K562 (cell line): ENCODE data around the gene ARMC12. TPM values are rescaled to one million over a fixed set of nuclear protein-coding genes. Genes with fewer than 3 reads are reported as not detected.

Experiments used
- BDP1 ChIP-seq: IDR thresholded peaks from 3 replicates; pipeline ENCODE4 v1.6.1; 2011; ENCODE audit not compliant: insufficient read length, insufficient read depth
- CBFA2T3 ChIP-seq: fragments of 450-650 bp; IDR thresholded peaks from 2 replicates; pipeline ENCODE4 v1.6.1; 2017
- KAT2B ChIP-seq: IDR thresholded peaks from one replicate; pipeline ENCODE4 v1.6.1; 2012; ENCODE audit warnings: low read depth, mild to moderate bottlenecking, control low read depth, inconsistent platforms, low read length, moderate library complexity
- L3MBTL2 ChIP-seq: fragments of 450-650 bp; IDR thresholded peaks from 2 replicates; pipeline ENCODE4 v1.6.1; 2016; ENCODE audit warnings: mild to moderate bottlenecking, moderate library complexity
- MAZ ChIP-seq, 2 experiments: fragments of 450-650 bp in 1 of 2; sonication (generic) in 1 of 2; formaldehyde crosslinking; IDR thresholded peaks in 1 of 2; conservative IDR thresholded peaks in 1 of 2; 2 replicates each; pipeline versions ENCODE4 v1.4.0 to v1.5.0; 2020; ENCODE audit warnings: mild to moderate bottlenecking in 1 of 2, missing genetic modification reagents in 1 of 2
- RB1 ChIP-seq: fragments of 450-650 bp; IDR thresholded peaks from 2 replicates; pipeline ENCODE4 v1.6.1; 2017; ENCODE audit warnings: low read depth, mild to moderate bottlenecking
- ZNF408 ChIP-seq: fragments of 250-450 bp; sonication (Bioruptor Pico); IDR thresholded peaks from 2 replicates; pipeline ENCODE4 v1.4.0; 2020; ENCODE audit warnings: low read depth, mild to moderate bottlenecking, moderate library complexity
- polyA plus RNA-seq, 8 experiments: library from polyadenylated mRNA; depleted of rRNA in 4 of 8; stranded (reverse) in 5 of 8; unstranded in 3 of 8; fragments of >200 nt; fragmentation: Nextera tagmentation in 2 of 8; fragmentation: Illumina TruSeq in 1 of 8; extraction: Ambion mirVana in 2 of 8; extraction: Trizol in 1 of 8; gene quantifications; 2 replicates each; pipeline versions ENCODE4 v1.2.1 to v1.2.3, GENCODE V29; 2011 to 2014; ENCODE audit warnings: inconsistent platforms in 1 of 8, missing spikeins in 1 of 8
- total RNA-seq, 7 experiments: library from RNA; depleted of rRNA in 6 of 7; stranded (reverse); fragments of >200 nt in 6 of 7; fragmentation: Illumina TruSeq in 2 of 7; extraction: Trizol in 2 of 7; gene quantifications; 2 replicates each; pipeline versions ENCODE4 v1.2.1 to v1.2.3, GENCODE V29; 2011 to 2021; ENCODE audit warnings: low replicate concordance in 1 of 7
- TF ChIP-seq, protein P1 (sequence below), 2 experiments: fragments of 450-650 bp in 1 of 2; sonication (generic) in 1 of 2; formaldehyde crosslinking in 1 of 2; IDR thresholded peaks; 2 replicates each; pipeline versions ENCODE4 v1.7.1 to v1.9.0; 2016 to 2022; ENCODE audit warnings: inconsistent platforms in 1 of 2, mild to moderate bottlenecking in 1 of 2, missing genetic modification reagents in 1 of 2
- TF ChIP-seq, protein P2 (sequence below), 2 experiments: fragments of 450-650 bp; conservative IDR thresholded peaks; 2 replicates each; pipeline ENCODE4 v1.6.1; 2017; ENCODE audit warnings: mild to moderate bottlenecking in 2 of 2, moderate library complexity in 2 of 2
- TF ChIP-seq, protein P3 (sequence below): IDR thresholded peaks from 2 replicates; pipeline ENCODE4 v1.6.1; 2014; ENCODE audit warnings: antibody characterized with exemption
- TF ChIP-seq, protein P4 (sequence below): sonication (generic); formaldehyde crosslinking; IDR thresholded peaks from 2 replicates; pipeline ENCODE4 v1.8.1; 2022; ENCODE audit warnings: missing genetic modification reagents

Gene ARMC12
- total and polyA plus RNA-seq, 9 of the 15 experiments (the other 6 are each of a cell fraction or from before 2014, with no cell fraction given): 0.09 to 0.58 (median 0.31) TPM; not detected in 3

DNA sequence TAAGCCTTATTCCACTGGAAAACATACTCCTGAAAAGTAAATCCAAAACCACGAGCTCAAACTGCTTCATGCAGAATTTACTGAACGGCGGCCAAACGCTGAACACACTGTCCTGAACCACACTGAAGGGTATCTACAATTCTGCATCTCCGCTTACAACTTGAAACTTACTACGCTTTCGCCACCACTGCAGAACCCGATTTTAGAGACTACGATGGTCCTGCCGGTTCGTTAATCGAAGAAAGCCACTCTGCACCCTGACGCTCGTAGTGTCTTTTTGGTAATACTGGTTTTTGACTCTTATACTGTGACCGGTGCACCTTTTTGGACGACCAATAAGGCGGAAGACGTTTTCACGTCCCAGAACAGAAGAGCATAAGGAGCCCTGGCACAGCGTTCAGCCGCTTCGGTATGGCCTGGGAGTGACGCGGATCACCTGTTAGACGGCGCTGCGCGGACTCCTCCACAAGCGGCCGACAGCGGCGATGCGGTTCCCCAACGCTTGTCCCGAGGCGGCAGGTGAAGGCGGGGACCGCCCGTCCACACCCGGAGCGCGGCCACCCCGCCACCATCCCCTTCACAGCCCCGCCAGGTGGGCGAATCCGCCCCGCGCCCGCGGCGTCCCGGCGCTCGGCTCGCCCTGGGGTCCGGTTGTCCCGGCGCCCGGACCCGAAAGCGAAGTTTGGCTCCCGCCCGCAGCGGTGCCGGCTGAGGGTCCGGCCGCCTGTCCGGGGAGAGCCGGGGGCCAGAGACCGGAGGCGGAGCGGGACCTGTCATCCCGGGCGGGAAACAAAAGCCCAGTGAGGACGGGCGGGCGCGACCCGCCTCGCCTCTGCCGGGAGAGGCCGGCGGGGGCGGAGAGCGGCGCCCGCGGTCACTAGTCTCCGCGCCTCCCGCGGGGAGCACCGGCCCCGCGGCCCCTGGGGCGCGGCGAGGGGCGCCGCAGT lies 48.9 kb upstream of the ARMC12 start (continued):
- TF ChIP-seq, protein P1, sequence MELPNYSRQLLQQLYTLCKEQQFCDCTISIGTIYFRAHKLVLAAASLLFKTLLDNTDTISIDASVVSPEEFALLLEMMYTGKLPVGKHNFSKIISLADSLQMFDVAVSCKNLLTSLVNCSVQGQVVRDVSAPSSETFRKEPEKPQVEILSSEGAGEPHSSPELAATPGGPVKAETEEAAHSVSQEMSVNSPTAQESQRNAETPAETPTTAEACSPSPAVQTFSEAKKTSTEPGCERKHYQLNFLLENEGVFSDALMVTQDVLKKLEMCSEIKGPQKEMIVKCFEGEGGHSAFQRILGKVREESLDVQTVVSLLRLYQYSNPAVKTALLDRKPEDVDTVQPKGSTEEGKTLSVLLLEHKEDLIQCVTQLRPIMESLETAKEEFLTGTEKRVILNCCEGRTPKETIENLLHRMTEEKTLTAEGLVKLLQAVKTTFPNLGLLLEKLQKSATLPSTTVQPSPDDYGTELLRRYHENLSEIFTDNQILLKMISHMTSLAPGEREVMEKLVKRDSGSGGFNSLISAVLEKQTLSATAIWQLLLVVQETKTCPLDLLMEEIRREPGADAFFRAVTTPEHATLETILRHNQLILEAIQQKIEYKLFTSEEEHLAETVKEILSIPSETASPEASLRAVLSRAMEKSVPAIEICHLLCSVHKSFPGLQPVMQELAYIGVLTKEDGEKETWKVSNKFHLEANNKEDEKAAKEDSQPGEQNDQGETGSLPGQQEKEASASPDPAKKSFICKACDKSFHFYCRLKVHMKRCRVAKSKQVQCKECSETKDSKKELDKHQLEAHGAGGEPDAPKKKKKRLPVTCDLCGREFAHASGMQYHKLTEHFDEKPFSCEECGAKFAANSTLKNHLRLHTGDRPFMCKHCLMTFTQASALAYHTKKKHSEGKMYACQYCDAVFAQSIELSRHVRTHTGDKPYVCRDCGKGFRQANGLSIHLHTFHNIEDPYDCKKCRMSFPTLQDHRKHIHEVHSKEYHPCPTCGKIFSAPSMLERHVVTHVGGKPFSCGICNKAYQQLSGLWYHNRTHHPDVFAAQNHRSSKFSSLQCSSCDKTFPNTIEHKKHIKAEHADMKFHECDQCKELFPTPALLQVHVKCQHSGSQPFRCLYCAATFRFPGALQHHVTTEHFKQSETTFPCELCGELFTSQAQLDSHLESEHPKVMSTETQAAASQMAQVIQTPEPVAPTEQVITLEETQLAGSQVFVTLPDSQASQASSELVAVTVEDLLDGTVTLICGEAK (IDR thresholded peaks at IDR 0.05): 0 out of 2 replicates have a peak, but pooled peaks have one; percentile 57
- TF ChIP-seq, protein P1 (CRISPR knock-in tag; IDR thresholded peaks at IDR 0.05): no peak
- TF ChIP-seq RB1 (peak; percentile 40; the same call in 1 of the 2 replicates), CBFA2T3 (no peak), ZNF408 (CRISPR knock-in tag) (no peak), L3MBTL2 (no peak), MAZ (CRISPR knock-in tag; conservative IDR thresholded peaks at IDR 0.05 in 1 of 2, IDR thresholded peaks at IDR 0.05 in 1 of 2) (peak in 1 of 2 experiments; percentile 20; a peak in 1 of 4 replicates), KAT2B (no peak), BDP1 (no peak)
- TF ChIP-seq, protein P2, sequence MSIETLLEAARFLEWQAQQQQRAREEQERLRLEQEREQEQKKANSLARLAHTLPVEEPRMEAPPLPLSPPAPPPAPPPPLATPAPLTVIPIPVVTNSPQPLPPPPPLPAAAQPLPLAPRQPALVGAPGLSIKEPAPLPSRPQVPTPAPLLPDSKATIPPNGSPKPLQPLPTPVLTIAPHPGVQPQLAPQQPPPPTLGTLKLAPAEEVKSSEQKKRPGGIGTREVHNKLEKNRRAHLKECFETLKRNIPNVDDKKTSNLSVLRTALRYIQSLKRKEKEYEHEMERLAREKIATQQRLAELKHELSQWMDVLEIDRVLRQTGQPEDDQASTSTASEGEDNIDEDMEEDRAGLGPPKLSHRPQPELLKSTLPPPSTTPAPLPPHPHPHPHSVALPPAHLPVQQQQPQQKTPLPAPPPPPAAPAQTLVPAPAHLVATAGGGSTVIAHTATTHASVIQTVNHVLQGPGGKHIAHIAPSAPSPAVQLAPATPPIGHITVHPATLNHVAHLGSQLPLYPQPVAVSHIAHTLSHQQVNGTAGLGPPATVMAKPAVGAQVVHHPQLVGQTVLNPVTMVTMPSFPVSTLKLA (conservative IDR thresholded peaks at IDR 0.05): peak; percentile 29 to 36; a peak in 1 of 4 replicates
- TF ChIP-seq, protein P3, sequence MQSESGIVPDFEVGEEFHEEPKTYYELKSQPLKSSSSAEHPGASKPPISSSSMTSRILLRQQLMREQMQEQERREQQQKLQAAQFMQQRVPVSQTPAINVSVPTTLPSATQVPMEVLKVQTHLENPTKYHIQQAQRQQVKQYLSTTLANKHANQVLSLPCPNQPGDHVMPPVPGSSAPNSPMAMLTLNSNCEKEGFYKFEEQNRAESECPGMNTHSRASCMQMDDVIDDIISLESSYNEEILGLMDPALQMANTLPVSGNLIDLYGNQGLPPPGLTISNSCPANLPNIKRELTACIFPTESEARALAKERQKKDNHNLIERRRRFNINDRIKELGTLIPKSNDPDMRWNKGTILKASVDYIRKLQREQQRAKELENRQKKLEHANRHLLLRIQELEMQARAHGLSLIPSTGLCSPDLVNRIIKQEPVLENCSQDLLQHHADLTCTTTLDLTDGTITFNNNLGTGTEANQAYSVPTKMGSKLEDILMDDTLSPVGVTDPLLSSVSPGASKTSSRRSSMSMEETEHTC: peak; percentile 46; the same call in 1 of the 2 replicates
- TF ChIP-seq, protein P4, sequence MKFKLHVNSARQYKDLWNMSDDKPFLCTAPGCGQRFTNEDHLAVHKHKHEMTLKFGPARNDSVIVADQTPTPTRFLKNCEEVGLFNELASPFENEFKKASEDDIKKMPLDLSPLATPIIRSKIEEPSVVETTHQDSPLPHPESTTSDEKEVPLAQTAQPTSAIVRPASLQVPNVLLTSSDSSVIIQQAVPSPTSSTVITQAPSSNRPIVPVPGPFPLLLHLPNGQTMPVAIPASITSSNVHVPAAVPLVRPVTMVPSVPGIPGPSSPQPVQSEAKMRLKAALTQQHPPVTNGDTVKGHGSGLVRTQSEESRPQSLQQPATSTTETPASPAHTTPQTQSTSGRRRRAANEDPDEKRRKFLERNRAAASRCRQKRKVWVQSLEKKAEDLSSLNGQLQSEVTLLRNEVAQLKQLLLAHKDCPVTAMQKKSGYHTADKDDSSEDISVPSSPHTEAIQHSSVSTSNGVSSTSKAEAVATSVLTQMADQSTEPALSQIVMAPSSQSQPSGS (CRISPR knock-in tag): no peak
